T-helper 2 cell treated with Interferon-gamma antibody and Interleukin-4, amounts not matched to agents 100 ng/mL and 5 ng/mL, for 36 hours (primary cell): ENCODE results near the gene CDH4. TPM values are rescaled to one million over a fixed set of nuclear protein-coding genes. Genes with fewer than 3 reads are reported as not detected.

Source experiments
- intact Hi-C: fragments of 100-400 bp; cut with micrococcal nuclease; formaldehyde crosslinking; loops from one replicate; pipeline ENCODE4 v1.15.1; 2023
- total RNA-seq: library from RNA; stranded (reverse); gene quantifications from 2 replicates; pipeline ENCODE4 v1.2.3, GENCODE V29; 2022

CDH4 gene
- total RNA-seq, 1 donor from 2014 or later = not detected

GRCh38 chr20:61869750-61870507 is 617.9 kb downstream of the CDH4 start:
- intact Hi-C loops = no loop called here

- intact Hi-C loops = no loop called here
Observed at GRCh38 chr20:61871160-61871559, 619.1 kb downstream of the CDH4 start.

GRCh38 chr20:61871913-61872312 is 619.9 kb downstream of the CDH4 start:
- intact Hi-C loops = no loop called here

- intact Hi-C loops = no loop called here
Observed at GRCh38 chr20:61872371-61872900, 620.4 kb downstream of the CDH4 start.

- intact Hi-C loops = no loop called here
Observed at GRCh38 chr20:61873651-61874420, 621.8 kb downstream of the CDH4 start.

GRCh38 chr20:61874421-61875068 is 622.5 kb downstream of the CDH4 start:
- intact Hi-C loops = no loop called here

- intact Hi-C loops = no loop called here
Observed at GRCh38 chr20:61875221-61875885, 623.3 kb downstream of the CDH4 start.

- intact Hi-C loops = no loop called here
Observed at GRCh38 chr20:61875996-61876395, 623.9 kb downstream of the CDH4 start.

- intact Hi-C loops = no loop called here
Observed at GRCh38 chr20:61876952-61877728, 625.1 kb downstream of the CDH4 start.

- intact Hi-C loops = no loop called here
Observed at GRCh38 chr20:61877776-61878477, 625.9 kb downstream of the CDH4 start.

- intact Hi-C loops = no loop called here
Observed at GRCh38 chr20:61878478-61879302, 626.6 kb downstream of the CDH4 start.

GRCh38 chr20:61879303-61879620 is 627.2 kb downstream of the CDH4 start:
- intact Hi-C loops = no loop called here

- intact Hi-C loops = no loop called here
Observed at GRCh38 chr20:61879694-61880093, 627.6 kb downstream of the CDH4 start.

GRCh38 chr20:61880706-61881105 is 628.6 kb downstream of the CDH4 start:
- intact Hi-C loops = no loop called here

- intact Hi-C loops = no loop called here
Observed at GRCh38 chr20:61881416-61881815, 629.4 kb downstream of the CDH4 start.

- intact Hi-C loops = no loop called here
Observed at GRCh38 chr20:61881861-61882260, 629.8 kb downstream of the CDH4 start.

GRCh38 chr20:61882716-61883615 is 630.9 kb downstream of the CDH4 start:
- intact Hi-C loops = no loop called here

- intact Hi-C loops = no loop called here
Observed at GRCh38 chr20:61883857-61884393, 631.9 kb downstream of the CDH4 start.
